IPS-15b (cell line): ENCODE data around the gene PSMB9.

Experiments
- H3K27me3 ChIP-seq: one replicate; pipeline ENCODE4 v1.6.1; 2013; ENCODE audit warnings: low read length; ENCODE audit not compliant: control insufficient read depth, insufficient read depth
- H3K36me3 ChIP-seq: one replicate; pipeline ENCODE4 v1.6.1; 2013; ENCODE audit warnings: low read length; ENCODE audit not compliant: control insufficient read depth, insufficient read depth
- H3K4me1 ChIP-seq: one replicate; pipeline ENCODE4 v1.6.1; 2013; ENCODE audit warnings: mild to moderate bottlenecking, low read length; ENCODE audit not compliant: control insufficient read depth, insufficient read depth
- H3K4me3 ChIP-seq: one replicate; pipeline ENCODE4 v1.5.1; 2013; ENCODE audit warnings: low read depth, low read length
- H3K9ac ChIP-seq: one replicate; pipeline ENCODE4 v1.6.1; 2013; ENCODE audit warnings: low read depth, mild to moderate bottlenecking, low read length
- H3K9me3 ChIP-seq: one replicate; pipeline ENCODE4 v1.6.1; 2013; ENCODE audit warnings: mild to moderate bottlenecking, low read length; ENCODE audit not compliant: control insufficient read depth, insufficient read depth

Gene PSMB9

GRCh38 chr6:32829495-32829894, 24.5 kb upstream of the PSMB9 start:
- Histone ChIP-seq H3K4me1 (no peaks in the 10 kb centered on the region), H3K4me3 (no peak overlapping the region), H3K9me3 (no peaks in the 10 kb centered on the region), H3K36me3 (peaks cover 13% of the 10 kb centered on the region), H3K27me3 (no peaks in the 10 kb centered on the region), H3K9ac (no peak overlapping the region)

- H3K27me3 ChIP-seq = no peaks in the 10 kb centered on the region
- no peaks in the 10 kb centered on the region for H3K9me3 ChIP-seq
- H3K36me3 ChIP-seq = peaks cover 13% of the 10 kb centered on the region
- H3K9ac ChIP-seq = no peak overlapping the region
- no peaks in the 10 kb centered on the region for H3K4me1 ChIP-seq
- no peak overlapping the region for H3K4me3 ChIP-seq
Observed at GRCh38 chr6:32830017-32830416, 24.0 kb upstream of the PSMB9 start.

- H3K9ac ChIP-seq = no peak overlapping the region
- H3K27me3 ChIP-seq = no peaks in the 10 kb centered on the region
- no peaks in the 10 kb centered on the region for H3K4me1 ChIP-seq
- no peak overlapping the region for H3K4me3 ChIP-seq
- H3K36me3 ChIP-seq = peaks cover 13% of the 10 kb centered on the region
- H3K9me3 ChIP-seq = no peaks in the 10 kb centered on the region
Observed at GRCh38 chr6:32830936-32831335, 23.1 kb upstream of the PSMB9 start.

GRCh38 chr6:32832535-32832934, 21.5 kb upstream of the PSMB9 start:
- Histone ChIP-seq H3K9ac (no peak overlapping the region), H3K36me3 (peaks cover 13% of the 10 kb centered on the region), H3K27me3 (no peaks in the 10 kb centered on the region), H3K4me1 (no peaks in the 10 kb centered on the region), H3K9me3 (no peaks in the 10 kb centered on the region), H3K4me3 (no peak overlapping the region)

GRCh38 chr6:32833664-32834063, 20.3 kb upstream of the PSMB9 start:
- peaks cover 13% of the 10 kb centered on the region for H3K36me3 ChIP-seq
- H3K4me3 ChIP-seq = no peak overlapping the region
- H3K9ac ChIP-seq = no peak overlapping the region
- no peaks in the 10 kb centered on the region for H3K27me3 ChIP-seq
- H3K4me1 ChIP-seq = no peaks in the 10 kb centered on the region
- H3K9me3 ChIP-seq = no peaks in the 10 kb centered on the region

- Histone ChIP-seq H3K9me3 (no peaks in the 10 kb centered on the region), H3K27me3 (no peaks in the 10 kb centered on the region), H3K4me3 (no peak overlapping the region), H3K9ac (no peak overlapping the region), H3K4me1 (no peaks in the 10 kb centered on the region), H3K36me3 (peaks cover 2% of the 10 kb centered on the region)
Observed at GRCh38 chr6:32835167-32835893, 18.7 kb upstream of the PSMB9 start.

- Histone ChIP-seq H3K27me3 (peaks cover under 1% of the 10 kb centered on the region), H3K4me3 (no peak overlapping the region), H3K4me1 (no peaks in the 10 kb centered on the region), H3K36me3 (peaks cover 2% of the 10 kb centered on the region), H3K9me3 (no peaks in the 10 kb centered on the region), H3K9ac (no peak overlapping the region)
Observed at GRCh38 chr6:32836873-32837272, 17.1 kb upstream of the PSMB9 start.

GRCh38 chr6:32837651-32838113, 16.3 kb upstream of the PSMB9 start:
- Histone ChIP-seq H3K4me3 (peak overlapping the region; percentile 76), H3K27me3 (peaks cover 7% of the 10 kb centered on the region), H3K36me3 (no peaks in the 10 kb centered on the region), H3K9me3 (no peaks in the 10 kb centered on the region), H3K9ac (no peak overlapping the region), H3K4me1 (no peaks in the 10 kb centered on the region)

GRCh38 chr6:32838114-32838958, 15.7 kb upstream of the PSMB9 start, which contains the start of gene TAP2:
Gene TAP2, minus strand, starts transcription at chr6:32838739. Its CDS starts 506 bp downstream, at chr6:32838233.
- peaks cover 13% of the 10 kb centered on the region for H3K27me3 ChIP-seq
- H3K9ac ChIP-seq = peak within 1 kb of the TSS; percentile 63
- H3K4me3 ChIP-seq = peak within 1 kb of the TSS; percentile 76
- no peaks in the 10 kb centered on the region for H3K9me3 ChIP-seq
- no peaks in the 10 kb centered on the region for H3K4me1 ChIP-seq
- no peaks in the 10 kb centered on the region for H3K36me3 ChIP-seq

- Histone ChIP-seq H3K4me1 (no peaks in the 10 kb centered on the region), H3K27me3 (peaks cover 15% of the 10 kb centered on the region), H3K9ac (no peak overlapping the region), H3K9me3 (no peaks in the 10 kb centered on the region), H3K4me3 (no peak overlapping the region), H3K36me3 (no peaks in the 10 kb centered on the region)
Observed at GRCh38 chr6:32839356-32839755, 14.6 kb upstream of the PSMB9 start.

- no peaks in the 10 kb centered on the region for H3K9me3 ChIP-seq
- no peak overlapping the region for H3K4me3 ChIP-seq
- H3K27me3 ChIP-seq = peaks cover 17% of the 10 kb centered on the region
- no peak overlapping the region for H3K9ac ChIP-seq
- H3K36me3 ChIP-seq = no peaks in the 10 kb centered on the region
- peaks cover 2% of the 10 kb centered on the region for H3K4me1 ChIP-seq
Observed at GRCh38 chr6:32840604-32841246, 13.3 kb upstream of the PSMB9 start.
